ENCODE results near the gene HOXA3. TPM values are rescaled to one million over a fixed set of nuclear protein-coding genes. Genes with fewer than 3 reads are reported as not detected.

Gene HOXA3
- total and polyA plus RNA-seq, 7 donors = 0.65 to 5.6 (median 3.3) TPM

DNA sequence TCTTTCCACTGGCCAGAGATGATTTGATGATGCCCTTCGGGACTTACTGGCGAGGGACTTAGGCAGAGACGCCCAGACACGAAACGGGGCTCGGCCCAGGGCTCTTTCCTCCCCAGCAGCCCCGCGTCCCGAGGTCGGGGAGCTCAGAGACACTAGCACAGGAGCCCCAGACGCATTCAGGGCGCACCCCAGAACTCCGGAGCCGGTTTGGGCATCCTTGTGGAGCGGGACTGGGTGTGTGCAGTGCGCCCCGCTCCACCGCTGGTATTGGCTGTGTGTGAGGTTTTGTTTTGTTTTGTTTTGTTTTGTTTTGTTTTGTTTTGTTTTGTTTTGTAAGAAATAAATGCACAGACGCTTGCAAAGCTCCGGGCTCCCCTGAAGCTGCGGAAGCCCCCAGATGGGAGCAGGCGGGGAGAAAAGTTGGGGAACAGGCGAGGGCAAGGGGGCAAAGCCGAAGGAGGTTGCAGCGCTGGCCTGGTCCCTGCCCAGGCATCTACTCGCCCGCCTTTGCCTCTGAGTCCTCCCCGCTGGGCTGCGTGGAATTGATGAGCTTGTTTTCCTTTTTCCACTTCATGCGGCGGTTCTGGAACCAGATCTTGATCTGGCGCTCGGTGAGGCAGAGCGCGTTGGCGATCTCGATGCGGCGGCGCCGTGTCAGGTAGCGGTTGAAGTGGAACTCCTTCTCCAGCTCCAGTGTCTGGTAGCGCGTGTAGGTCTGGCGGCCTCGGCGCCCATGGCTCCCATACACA, 7.0 kb downstream of the HOXA3 start:
- ATAC-seq = no peak
- WGBS, 3 donors = 84 to 88% (median 86%) methylated on average over 43 to 47 of the region's 47 CpGs
- Histone ChIP-seq H3K36me3 (ENCODE audit: insufficient read depth in 1 of 2, low read depth in 1 of 2) (peaks cover 0 to 37% of the 10 kb centered on the region in 2 donors), H3K9me3 (no peaks in the 10 kb centered on the region), H3K27me3 (ENCODE audit: insufficient read depth in 3 of 3, low read length in 2 of 3) (no peaks in the 10 kb centered on the region), H3K27ac (peak overlapping the region; percentile 83), H3K4me1 (peaks cover 23% of the 10 kb centered on the region), H3K4me3 (peak overlapping the region; percentile 11)
- DNase-seq = peak in 1 of 2 donors; percentile 45
- intact Hi-C loops (cut with DNase I) = loop anchor here in 1 of 2 donors (10.0 kb wide), 1 partner anchor 751 kb away; no protein-coding TSS in a partner anchor
- TF ChIP-seq, protein P1, sequence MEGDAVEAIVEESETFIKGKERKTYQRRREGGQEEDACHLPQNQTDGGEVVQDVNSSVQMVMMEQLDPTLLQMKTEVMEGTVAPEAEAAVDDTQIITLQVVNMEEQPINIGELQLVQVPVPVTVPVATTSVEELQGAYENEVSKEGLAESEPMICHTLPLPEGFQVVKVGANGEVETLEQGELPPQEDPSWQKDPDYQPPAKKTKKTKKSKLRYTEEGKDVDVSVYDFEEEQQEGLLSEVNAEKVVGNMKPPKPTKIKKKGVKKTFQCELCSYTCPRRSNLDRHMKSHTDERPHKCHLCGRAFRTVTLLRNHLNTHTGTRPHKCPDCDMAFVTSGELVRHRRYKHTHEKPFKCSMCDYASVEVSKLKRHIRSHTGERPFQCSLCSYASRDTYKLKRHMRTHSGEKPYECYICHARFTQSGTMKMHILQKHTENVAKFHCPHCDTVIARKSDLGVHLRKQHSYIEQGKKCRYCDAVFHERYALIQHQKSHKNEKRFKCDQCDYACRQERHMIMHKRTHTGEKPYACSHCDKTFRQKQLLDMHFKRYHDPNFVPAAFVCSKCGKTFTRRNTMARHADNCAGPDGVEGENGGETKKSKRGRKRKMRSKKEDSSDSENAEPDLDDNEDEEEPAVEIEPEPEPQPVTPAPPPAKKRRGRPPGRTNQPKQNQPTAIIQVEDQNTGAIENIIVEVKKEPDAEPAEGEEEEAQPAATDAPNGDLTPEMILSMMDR (IDR thresholded peaks at IDR 0.05) = no peak

GRCh38 chr7:27144781-27145164, 7.6 kb downstream of the HOXA3 start:
- no peak for ATAC-seq
- Histone ChIP-seq H3K27me3 (ENCODE audit: insufficient read depth in 3 of 3, low read length in 2 of 3) (no peaks in the 10 kb centered on the region), H3K27ac (peak overlapping the region; percentile 83)

DNA sequence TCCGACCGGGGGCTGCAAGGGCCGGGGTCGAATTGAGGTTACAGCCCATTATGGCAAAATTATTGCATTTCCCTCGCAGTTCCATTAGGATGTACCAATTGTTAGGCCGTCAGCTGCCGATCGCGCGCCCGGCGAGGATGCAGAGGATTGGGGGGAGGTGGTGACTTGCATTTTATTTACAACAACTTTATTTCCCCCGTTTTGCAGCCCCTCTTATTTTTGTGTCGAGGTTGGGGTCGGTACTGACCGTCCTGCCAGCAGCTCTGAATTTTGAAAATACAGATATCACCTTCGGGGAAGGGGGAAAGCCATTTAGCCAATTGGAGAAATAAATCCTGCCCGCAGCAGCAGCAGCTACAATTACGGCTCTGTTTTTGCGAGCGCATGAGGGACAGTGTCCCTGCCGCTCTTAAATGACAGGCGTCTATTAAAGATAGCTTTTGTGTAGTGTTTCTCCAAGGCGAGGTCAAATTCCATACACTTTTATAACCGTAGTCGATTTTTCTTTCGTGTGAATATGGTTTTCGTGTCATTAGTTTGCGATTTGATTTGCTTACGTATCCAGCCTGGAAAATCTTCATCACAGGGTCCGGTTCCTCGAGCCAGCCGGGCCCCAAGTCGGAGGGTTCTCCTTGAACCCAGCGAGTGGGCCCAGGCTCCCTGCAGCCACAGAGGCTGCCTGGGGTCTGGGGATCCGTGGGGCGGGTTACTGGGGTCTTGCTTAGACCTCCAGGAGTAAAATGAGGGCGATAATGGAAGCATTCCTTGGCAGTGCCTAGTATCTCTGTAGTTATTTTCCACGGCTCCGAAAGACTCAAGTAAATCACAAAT, 8.2 kb downstream of the HOXA3 start:
- no peaks in the 10 kb centered on the region for H3K27me3 ChIP-seq (ENCODE audit: insufficient read depth in 3 of 3, low read length in 2 of 3)
- DNase-seq = peak in 1 of 2 donors; percentile 42
- intact Hi-C loops (cut with DNase I) = loop anchor here in 1 of 2 donors (5.0 to 10.0 kb wide), 2 partner anchors 287 to 749 kb away; no protein-coding TSS in a partner anchor
- peak overlapping the region; percentile 83 for H3K27ac ChIP-seq
- TF ChIP-seq, protein P1 (IDR thresholded peaks at IDR 0.05) = no peak
- 73 to 76% (median 75%) methylated on average over 40 of the region's 40 CpGs for WGBS, 3 donors
- H3K4me3 ChIP-seq = peak overlapping the region; percentile 20
- ATAC-seq = no peak
- H3K9me3 ChIP-seq = no peaks in the 10 kb centered on the region
- peaks cover 17% of the 10 kb centered on the region for H3K4me1 ChIP-seq
- peaks cover 0 to 37% of the 10 kb centered on the region in 2 donors for H3K36me3 ChIP-seq (ENCODE audit: insufficient read depth in 1 of 2, low read depth in 1 of 2)

More at GRCh38 chr7:27144781-27145164, 7.6 kb downstream of the HOXA3 start:
- H3K4me3 ChIP-seq = peak overlapping the region; percentile 12
- 77 to 83% (median 80%) methylated on average over 29 to 31 of the region's 31 CpGs for WGBS, 3 donors
- TF ChIP-seq, protein P1 (IDR thresholded peaks at IDR 0.05) = no peak
- intact Hi-C loops (cut with DNase I) = loop anchor here in 1 of 2 donors (5.0 to 10.0 kb wide), 2 partner anchors 287 to 750 kb away; no protein-coding TSS in a partner anchor
- peaks cover 23% of the 10 kb centered on the region for H3K4me1 ChIP-seq
- peak in 1 of 2 donors; percentile 53 for DNase-seq
- peaks cover 0 to 37% of the 10 kb centered on the region in 2 donors for H3K36me3 ChIP-seq (ENCODE audit: insufficient read depth in 1 of 2, low read depth in 1 of 2)
- no peaks in the 10 kb centered on the region for H3K9me3 ChIP-seq

DNA sequence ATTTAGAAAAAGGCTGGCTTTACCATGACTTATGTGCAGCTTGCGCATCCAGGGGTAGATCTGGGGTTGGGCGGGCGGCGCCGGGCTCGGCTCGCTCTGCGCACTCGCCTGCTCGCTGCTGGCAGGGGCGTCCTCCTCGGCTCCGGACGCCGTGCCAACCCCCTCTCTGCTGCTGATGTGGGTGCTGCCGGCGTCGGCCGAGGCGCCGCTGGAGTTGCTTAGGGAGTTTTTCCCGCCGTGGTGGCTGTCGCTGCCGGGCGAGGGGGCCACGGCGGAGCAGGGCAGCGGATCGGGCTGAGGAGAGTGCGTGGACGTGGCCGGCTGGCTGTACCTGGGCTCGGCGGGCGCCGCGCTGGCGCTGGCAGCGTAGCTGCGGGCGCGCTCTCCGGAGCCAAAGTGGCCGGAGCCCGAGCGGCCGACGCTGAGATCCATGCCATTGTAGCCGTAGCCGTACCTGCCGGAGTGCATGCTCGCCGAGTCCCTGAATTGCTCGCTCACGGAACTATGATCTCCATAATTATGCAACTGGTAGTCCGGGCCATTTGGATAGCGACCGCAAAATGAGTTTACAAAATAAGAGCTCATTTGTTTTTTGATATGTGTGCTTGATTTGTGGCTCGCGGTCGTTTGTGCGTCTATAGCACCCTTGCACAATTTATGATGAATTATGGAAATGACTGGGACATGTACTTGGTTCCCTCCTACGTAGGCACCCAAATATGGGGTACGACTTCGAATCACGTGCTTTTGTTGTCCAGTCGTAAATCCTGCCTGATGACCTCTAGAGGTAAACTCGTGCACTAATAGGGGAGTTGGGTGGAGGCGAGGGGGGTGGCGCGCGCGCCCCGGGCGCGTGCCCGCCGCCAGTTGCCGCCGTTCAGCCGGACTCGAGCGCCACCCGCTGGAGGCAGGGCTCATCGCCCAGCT, 9.1 kb downstream of the HOXA3 start, which contains the start of gene HOXA5:
TSS of gene HOXA5 (minus strand) at position 659 of the 927 bp plus-strand sequence. CDS start at position 585, 74 bp downstream.
- H3K27ac ChIP-seq = peak within 1 kb of the TSS; percentile 83
- peaks cover 0 to 37% of the 10 kb centered on the region in 2 donors for H3K36me3 ChIP-seq (ENCODE audit: insufficient read depth in 1 of 2, low read depth in 1 of 2)
- H3K4me3 ChIP-seq = peak within 1 kb of the TSS; percentile 74
- H3K27me3 ChIP-seq (ENCODE audit: insufficient read depth in 3 of 3, low read length in 2 of 3) = no peaks in the 10 kb centered on the region
- peaks cover 13% of the 10 kb centered on the region for H3K4me1 ChIP-seq
- ATAC-seq (peak; percentile 51 to 92 (median 76)), DNase-seq (peak; percentile 84 to 86)
- intact Hi-C loops (cut with DNase I) = loop anchor here in 1 of 2 donors (5.0 to 10.0 kb wide), 2 partner anchors 286 to 748 kb away; no protein-coding TSS in a partner anchor
- no peaks in the 10 kb centered on the region for H3K9me3 ChIP-seq
- WGBS, 3 donors = 54 to 66% (median 58%) methylated on average over 80 to 86 of the region's 86 CpGs
- TF ChIP-seq, protein P1 (IDR thresholded peaks at IDR 0.05) = peak; percentile 71

Data from psoas muscle (tissue), 8 donors.